Rectal smooth muscle tissue (tissue), 1 donor: ENCODE data around the gene NR1D2.
"Not testable (repeated sequence)": the region's sequence is repeated elsewhere in the genome, so short reads cannot be mapped to it uniquely, and the experiment has no call there.

ENCODE experiments used
- H3K27ac ChIP-seq: one replicate; pipeline ENCODE4 v1.7.0; 2013; ENCODE audit warnings: low read depth, low read length, inconsistent platforms
- H3K27me3 ChIP-seq: one replicate; pipeline ENCODE4 v1.7.0; 2013; ENCODE audit warnings: low read length; ENCODE audit not compliant: control insufficient read depth, insufficient read depth
- H3K36me3 ChIP-seq: one replicate; pipeline ENCODE4 v1.7.0; 2013; ENCODE audit warnings: low read length; ENCODE audit not compliant: control insufficient read depth, insufficient read depth
- H3K4me1 ChIP-seq: one replicate; pipeline ENCODE4 v1.7.0; 2013; ENCODE audit warnings: low read length; ENCODE audit not compliant: control insufficient read depth, insufficient read depth
- H3K4me3 ChIP-seq: one replicate; pipeline ENCODE4 v1.7.0; 2013; ENCODE audit warnings: low read length
- H3K9ac ChIP-seq: one replicate; pipeline ENCODE4 v1.7.0; 2013; ENCODE audit warnings: low read length

The NR1D2 gene

DNA sequence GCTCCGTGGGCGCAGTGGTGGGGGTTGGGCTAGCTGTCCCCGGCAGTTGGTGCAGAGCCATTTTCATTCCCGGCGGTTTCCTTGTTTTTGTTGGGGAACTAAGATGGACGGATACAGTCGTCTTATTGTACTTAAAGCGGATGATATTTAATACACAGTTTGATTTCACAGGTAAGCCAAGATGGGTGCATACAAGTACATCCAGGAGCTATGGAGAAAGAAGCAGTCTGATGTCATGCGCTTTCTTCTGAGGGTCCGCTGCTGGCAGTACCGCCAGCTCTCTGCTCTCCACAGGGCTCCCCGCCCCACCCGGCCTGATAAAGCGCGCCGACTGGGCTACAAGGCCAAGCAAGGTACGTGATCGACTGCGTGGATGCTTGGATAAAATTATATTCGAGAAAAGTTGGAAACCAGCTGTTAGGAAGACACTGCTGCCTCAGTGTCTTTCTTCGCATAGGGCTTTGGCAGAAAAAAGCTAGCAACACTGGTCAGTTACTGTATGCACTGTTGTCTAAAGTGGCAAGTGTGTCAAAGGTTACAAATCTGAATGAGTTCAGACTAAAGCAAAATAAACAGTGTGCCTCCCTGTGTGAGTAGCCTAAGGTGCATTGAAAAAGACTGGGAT is 27.3 kb upstream of the NR1D2 start:
- peak overlapping the region; percentile 89 for H3K27ac ChIP-seq
- peaks cover 10% of the 10 kb centered on the region for H3K36me3 ChIP-seq
- H3K4me3 ChIP-seq = peak overlapping the region; percentile 84
- H3K4me1 ChIP-seq = peaks cover 15% of the 10 kb centered on the region
- not testable (repeated sequence) for H3K27me3 ChIP-seq
- peak overlapping the region; percentile 79 for H3K9ac ChIP-seq

DNA sequence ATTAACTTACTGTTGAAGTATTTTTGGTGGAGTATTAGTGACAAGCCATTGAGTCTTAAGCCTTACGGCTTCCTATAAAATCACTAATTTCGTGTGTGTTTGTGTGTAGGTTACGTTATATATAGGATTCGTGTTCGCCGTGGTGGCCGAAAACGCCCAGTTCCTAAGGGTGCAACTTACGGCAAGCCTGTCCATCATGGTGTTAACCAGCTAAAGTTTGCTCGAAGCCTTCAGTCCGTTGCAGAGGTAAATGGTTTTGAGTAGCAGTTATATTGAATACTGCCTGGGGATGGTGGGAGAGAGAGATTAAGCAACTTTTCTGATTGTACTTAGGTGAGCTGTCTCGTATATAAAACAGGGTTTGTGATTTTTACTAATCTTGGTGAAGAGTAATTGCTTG is 26.8 kb upstream of the NR1D2 start:
- H3K27ac ChIP-seq = peak overlapping the region; percentile 89
- H3K36me3 ChIP-seq = peaks cover 10% of the 10 kb centered on the region
- H3K4me1 ChIP-seq = peaks cover 15% of the 10 kb centered on the region
- H3K9ac ChIP-seq = peak overlapping the region; percentile 7
- H3K27me3 ChIP-seq = not testable (repeated sequence)
- H3K4me3 ChIP-seq = peak overlapping the region; percentile 84

DNA sequence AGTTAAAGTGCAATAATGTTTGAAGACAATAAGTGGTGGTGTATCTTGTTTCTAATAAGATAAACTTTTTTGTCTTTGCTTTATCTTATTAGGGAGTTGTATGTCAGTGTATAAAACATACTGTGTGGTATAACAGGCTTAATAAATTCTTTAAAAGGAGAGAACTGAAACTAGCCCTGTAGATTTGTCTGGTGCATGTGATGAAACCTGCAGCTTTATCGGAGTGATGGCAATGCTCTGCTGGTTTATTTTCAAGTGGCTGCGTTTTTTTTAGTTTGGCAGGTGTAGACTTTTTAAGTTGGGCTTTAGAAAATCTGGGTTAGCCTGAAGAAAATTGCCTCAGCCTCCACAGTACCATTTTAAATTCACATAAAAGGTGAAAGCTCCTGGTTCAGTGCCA is 25.5 kb upstream of the NR1D2 start:
- no peaks in the 10 kb centered on the region for H3K27me3 ChIP-seq
- H3K4me1 ChIP-seq = peaks cover 15% of the 10 kb centered on the region
- H3K4me3 ChIP-seq = no peak overlapping the region
- no peak overlapping the region for H3K9ac ChIP-seq
- no peak overlapping the region for H3K27ac ChIP-seq
- H3K36me3 ChIP-seq = peaks cover 10% of the 10 kb centered on the region

DNA sequence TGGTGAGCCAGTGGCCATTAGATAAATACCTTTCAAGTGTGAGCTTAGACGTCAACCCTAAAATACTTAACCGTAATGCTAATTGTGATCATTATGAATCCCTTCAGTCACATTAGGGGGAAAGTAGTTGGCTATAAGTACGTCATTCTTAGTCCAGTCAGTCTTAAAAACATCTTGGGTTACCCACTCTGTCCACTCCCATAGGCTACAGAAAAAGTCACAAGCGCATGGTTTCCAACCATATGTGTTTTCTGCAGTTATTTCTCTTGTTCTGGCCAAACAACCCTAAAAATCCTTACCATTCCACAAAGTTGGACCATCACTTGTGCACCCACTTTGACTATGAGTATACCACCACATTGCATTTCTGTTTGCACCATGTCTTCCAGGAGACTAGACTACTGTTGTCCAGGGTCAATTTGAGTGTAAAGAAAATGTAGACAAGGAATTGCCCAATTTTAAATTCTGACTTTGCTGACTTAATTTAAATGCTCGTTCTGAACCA is 24.9 kb upstream of the NR1D2 start:
- no peak overlapping the region for H3K27ac ChIP-seq
- H3K4me3 ChIP-seq = no peak overlapping the region
- H3K9ac ChIP-seq = no peak overlapping the region
- peaks cover 10% of the 10 kb centered on the region for H3K36me3 ChIP-seq
- H3K4me1 ChIP-seq = peaks cover 15% of the 10 kb centered on the region
- no peaks in the 10 kb centered on the region for H3K27me3 ChIP-seq

DNA sequence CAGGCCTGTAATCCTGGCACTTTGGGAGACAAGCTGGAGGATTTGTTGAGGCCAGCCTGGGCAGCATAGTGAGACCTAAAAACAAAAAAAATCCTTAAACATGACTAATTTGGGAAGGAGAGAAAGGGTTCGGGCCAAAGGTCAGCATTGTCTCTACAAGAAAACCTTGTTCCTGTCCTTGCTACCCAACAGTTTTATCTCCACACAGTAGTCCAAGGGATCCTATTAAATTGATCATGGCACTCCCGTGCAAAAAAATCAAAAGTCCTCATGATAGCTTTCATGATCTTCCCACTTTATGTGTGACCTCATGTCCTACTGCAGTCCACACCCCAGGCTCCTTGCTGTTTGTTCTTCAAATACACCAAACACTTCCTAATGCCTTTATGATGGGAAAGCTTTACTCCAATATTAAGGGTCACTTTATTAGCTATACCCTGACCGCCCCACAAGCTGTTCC is 24.0 kb upstream of the NR1D2 start:
- Histone ChIP-seq H3K9ac (no peak overlapping the region), H3K36me3 (peaks cover 10% of the 10 kb centered on the region), H3K27me3 (no peaks in the 10 kb centered on the region), H3K27ac (no peak overlapping the region), H3K4me1 (peaks cover 11% of the 10 kb centered on the region), H3K4me3 (no peak overlapping the region)

DNA sequence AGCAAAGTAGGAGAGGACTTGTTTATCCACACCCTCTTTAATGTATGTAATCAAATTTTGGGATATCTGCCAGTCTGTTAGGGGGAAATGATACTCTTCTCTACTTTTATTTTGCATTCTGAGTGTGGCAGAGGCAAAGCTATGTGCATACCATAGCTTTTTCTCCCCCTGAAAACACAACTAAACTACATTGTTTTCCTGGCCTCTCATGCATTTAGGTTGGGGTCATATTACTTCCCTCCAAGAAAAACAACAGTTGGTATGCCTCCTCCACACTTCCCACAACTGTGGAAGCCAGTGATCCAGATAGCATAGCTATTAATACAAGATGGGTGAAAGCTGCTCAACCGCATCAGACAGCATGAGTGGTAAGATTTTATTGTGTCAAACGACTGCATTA is 21.3 kb upstream of the NR1D2 start:
- Histone ChIP-seq H3K27ac (no peak overlapping the region), H3K4me1 (peaks cover 2% of the 10 kb centered on the region), H3K9ac (no peak overlapping the region), H3K36me3 (peaks cover 10% of the 10 kb centered on the region), H3K4me3 (no peak overlapping the region), H3K27me3 (no peaks in the 10 kb centered on the region)

DNA sequence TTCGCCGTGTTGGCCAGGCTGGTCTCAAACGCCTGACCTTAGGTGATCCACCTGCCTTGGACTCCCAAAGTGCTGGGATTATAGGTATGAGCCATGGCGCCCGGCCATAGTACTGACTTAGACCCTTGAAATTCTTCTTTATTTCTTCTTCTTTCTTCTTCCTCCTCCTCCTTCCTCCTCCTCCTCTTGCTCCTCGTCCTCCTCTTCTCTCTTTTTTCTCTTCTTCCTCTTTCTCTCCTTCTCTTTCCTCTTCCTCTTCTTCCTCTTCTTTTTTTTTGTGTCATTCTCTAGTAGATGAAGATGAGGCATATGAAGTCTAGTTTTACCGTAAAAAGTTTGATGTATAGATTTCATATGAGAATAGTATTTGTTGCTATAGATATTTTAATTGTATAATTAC is 18.8 kb upstream of the NR1D2 start:
- Histone ChIP-seq H3K27ac (no peak overlapping the region), H3K36me3 (peaks cover 3% of the 10 kb centered on the region), H3K9ac (no peak overlapping the region), H3K4me1 (no peaks in the 10 kb centered on the region), H3K27me3 (no peaks in the 10 kb centered on the region), H3K4me3 (no peak overlapping the region)

DNA sequence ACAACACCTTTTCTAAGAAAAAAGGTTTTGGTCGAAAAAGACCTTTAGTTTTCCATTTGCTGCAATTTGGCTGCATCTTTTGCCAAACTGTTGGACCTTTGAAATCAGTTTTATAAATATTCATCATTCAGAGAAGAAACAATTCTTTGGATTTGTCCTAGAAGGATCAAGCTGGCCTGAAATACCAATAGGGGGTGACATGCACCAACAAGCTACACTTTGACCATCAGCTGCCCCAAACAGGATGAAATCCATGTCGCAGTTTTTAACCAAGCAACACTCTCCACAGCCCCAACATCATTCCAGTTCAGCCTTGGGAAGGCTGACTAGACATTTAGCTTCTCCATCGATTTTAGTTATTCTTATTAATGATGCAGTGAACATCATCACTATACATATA is 18.4 kb upstream of the NR1D2 start:
- H3K9ac ChIP-seq = no peak overlapping the region
- no peaks in the 10 kb centered on the region for H3K27me3 ChIP-seq
- H3K36me3 ChIP-seq = peaks cover 3% of the 10 kb centered on the region
- H3K4me3 ChIP-seq = no peak overlapping the region
- H3K27ac ChIP-seq = no peak overlapping the region
- no peaks in the 10 kb centered on the region for H3K4me1 ChIP-seq

DNA sequence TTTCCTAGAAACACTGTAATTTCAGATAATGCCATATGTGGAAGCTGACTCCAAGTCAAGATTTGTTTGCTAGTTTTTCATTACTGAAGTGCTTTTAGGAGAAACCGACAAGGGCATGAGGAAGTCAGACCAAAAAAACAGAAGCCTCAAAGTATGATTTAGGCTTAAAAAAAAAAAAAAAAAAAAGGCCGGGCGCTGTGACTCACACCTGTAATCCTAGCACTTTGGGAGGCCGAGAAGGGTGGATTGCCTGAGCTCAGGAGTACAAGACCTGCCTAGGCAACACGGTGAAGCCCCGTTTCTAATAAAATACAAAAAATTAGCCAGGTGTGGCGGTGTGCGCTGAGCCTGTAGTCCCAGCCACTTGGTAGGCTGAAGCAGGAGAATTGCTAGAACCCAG is 16.6 kb upstream of the NR1D2 start:
- H3K4me3 ChIP-seq = no peak overlapping the region
- no peaks in the 10 kb centered on the region for H3K4me1 ChIP-seq
- no peaks in the 10 kb centered on the region for H3K27me3 ChIP-seq
- H3K27ac ChIP-seq = no peak overlapping the region
- no peak overlapping the region for H3K9ac ChIP-seq
- no peaks in the 10 kb centered on the region for H3K36me3 ChIP-seq

DNA sequence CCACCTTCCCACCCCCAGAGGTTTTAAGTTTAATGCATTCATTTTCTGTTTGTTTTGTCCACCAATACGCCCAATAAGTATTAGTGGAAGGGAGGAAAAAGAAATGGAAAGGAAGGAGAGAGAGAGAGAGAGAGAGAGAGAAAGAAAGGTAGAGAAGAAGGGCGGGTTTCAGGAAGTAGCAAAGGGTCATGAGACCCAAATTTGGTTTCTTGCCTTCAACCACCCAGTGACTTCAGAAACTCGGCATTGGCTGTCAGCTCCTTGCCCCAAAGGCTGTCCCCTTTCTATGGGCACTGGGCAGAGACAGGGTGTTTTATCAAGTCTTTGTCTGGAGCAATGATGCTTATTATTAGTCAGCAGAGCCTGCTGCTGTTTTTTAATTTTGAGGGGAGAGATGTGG is 13.5 kb upstream of the NR1D2 start:
- Histone ChIP-seq H3K27ac (no peak overlapping the region), H3K4me1 (no peaks in the 10 kb centered on the region)

DNA sequence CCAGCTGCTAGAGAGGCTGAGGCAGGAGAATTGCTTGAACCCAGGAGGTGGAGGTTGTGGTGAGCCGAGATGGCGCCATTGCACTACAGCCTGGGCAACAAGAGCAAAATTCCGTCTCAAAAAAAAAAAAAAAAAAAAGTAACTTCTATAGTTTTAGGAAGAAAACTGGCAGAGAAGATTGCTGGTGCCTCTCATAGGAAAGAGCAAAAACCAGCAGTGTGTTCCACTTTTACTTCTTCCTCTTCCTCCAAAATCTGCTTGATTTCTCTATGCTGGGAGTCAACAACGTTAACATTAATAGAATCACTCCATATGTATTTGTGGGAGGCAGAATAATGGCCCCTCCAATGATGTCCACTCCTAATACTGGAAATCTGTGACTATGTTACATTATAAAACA is 12.5 kb upstream of the NR1D2 start:
- Histone ChIP-seq H3K9ac (no peak overlapping the region), H3K4me1 (no peaks in the 10 kb centered on the region), H3K27me3 (no peaks in the 10 kb centered on the region), H3K4me3 (no peak overlapping the region), H3K36me3 (no peaks in the 10 kb centered on the region), H3K27ac (no peak overlapping the region)

More for the DNA sequence above, 13.5 kb upstream of the NR1D2 start:
- no peaks in the 10 kb centered on the region for H3K36me3 ChIP-seq
- H3K9ac ChIP-seq = no peak overlapping the region
- H3K27me3 ChIP-seq = no peaks in the 10 kb centered on the region
- H3K4me3 ChIP-seq = no peak overlapping the region

DNA sequence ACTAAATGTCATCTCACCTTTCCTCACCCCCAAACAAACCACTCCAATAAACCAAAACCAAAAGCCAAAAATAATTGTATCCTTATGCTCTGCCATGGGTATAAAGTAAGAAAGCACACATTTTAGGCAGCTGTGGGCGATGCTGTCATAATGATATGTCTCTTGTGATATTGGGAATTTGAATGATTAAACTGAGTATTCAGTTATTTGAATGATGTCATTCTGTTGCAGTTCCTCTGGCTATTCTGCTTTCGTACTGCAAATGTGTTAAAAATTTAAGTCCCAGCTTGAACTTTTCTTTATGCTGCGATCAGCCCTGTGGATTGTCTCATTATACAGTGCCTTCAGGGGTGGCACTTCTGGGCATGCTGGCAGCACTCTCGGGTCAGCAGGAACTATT is 10.8 kb upstream of the NR1D2 start:
- Histone ChIP-seq H3K9ac (no peak overlapping the region), H3K27ac (no peak overlapping the region), H3K4me3 (no peak overlapping the region), H3K27me3 (no peaks in the 10 kb centered on the region), H3K4me1 (no peaks in the 10 kb centered on the region), H3K36me3 (no peaks in the 10 kb centered on the region)

DNA sequence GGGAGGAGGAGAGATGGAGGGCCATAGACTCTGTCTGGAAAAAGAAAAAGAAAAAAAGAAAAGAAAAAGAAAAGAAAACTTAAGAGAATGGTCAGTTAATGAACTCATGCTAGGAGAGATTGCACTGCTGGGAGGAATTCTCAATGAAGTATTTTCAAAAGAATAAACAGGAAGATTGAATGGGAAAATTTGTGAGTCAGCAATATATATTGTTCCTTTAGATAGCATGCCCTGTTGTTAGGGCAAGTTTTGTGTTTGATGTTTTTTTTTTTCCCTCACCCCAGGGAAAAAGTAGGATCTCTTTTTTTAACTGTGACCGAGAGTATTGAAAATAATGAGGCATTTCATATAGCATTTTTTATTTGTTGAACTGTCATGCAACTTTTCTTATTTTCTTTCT is 7.8 kb upstream of the NR1D2 start:
- Histone ChIP-seq H3K4me1 (no peaks in the 10 kb centered on the region), H3K27ac (no peak overlapping the region), H3K27me3 (no peaks in the 10 kb centered on the region), H3K9ac (no peak overlapping the region), H3K4me3 (no peak overlapping the region), H3K36me3 (no peaks in the 10 kb centered on the region)
